GM21423 (cell line): Measurements from ENCODE around the gene CPA5.

Source experiments
- ATAC-seq: cut with Tn5 transposase; IDR thresholded peaks from one replicate; pipeline ENCODE4 v1.9.1; 2021; ENCODE audit warnings: mild to moderate bottlenecking, moderate library complexity; ENCODE audit not compliant: unreplicated experiment

Gene CPA5

DNA sequence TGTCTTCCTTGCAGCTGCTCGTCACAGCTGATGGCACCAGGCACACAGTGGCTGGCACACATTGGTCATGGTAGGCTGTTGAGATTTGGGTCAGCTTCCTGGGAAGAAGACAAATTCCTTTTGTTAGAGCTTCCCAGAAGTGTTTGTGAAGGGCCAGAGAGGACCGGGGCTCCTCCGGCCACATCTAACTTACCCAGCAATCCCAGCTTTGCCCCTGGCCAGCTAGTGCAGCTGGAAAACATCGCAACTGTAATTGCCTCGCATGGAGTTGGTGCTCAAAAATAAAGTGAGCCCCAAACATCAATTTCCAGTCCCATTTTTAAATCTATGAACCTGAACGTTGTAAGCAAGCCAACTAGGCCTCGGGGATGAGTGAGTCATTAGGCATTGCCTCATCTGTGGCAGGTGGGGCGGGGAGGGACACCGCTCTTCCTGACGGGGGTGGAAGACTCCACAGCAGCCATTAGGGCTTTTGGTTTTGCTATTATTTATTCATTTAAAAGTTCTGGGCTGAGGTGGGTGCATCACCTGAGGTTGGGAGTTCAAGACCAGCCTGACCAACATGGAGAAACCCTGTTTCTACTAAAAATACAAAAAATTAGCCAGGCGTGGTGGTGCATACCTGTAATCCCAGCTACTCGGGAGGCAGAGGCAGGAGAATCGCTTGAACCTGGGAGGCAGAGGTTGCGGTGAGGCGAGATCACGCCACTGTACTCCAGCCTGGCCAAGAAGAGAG lies 12.4 kb downstream of the CPA5 start:
- ATAC-seq, result no peak

DNA sequence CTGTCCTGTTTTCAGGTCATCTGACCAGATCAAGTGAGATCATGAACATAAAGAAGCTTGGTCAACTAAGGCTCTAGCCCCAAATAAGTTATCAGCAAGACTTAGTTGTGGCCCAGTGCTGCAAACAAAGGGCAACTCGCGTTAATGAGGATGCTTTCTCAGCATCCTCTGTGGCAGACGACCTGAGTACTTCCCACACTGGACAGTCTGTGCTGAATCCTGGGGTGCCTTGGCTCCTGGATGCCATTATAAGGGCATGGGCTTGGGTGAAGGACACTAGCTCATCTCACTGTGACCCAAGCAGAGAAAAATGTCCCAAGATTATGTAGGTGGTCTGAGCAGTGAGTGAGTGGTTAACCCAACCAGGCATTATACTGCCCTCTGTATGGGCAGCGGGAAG lies 13.9 kb downstream of the CPA5 start:
- ATAC-seq, result no peak

DNA sequence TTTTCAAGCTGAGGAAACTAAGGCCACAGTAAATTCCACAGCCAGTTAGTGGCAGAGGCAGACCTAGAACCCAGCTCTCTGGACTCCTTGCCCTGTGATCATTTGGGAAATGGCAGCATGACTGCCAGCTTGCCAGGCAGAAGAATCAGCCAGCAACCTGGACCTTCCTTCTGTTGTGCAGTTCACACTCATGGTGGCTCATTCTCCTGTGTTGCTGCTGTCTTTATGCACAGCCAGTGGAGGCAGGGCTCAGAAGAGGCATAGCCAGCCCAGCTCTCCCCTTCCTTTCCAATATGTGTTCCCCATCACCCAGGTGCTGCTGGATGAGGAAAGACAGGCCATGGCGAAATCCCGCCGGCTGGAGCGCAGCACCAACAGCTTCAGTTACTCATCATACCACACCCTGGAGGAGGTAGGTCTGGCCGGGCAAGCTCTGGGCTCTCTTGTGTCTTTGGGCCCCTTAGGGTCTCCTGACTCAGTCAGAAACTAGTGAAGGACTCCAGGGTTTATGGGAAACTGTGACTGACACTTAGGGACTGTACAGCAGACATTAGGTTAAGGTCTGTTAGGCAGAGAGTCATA lies 14.8 kb downstream of the CPA5 start:
- no peak for ATAC-seq

DNA sequence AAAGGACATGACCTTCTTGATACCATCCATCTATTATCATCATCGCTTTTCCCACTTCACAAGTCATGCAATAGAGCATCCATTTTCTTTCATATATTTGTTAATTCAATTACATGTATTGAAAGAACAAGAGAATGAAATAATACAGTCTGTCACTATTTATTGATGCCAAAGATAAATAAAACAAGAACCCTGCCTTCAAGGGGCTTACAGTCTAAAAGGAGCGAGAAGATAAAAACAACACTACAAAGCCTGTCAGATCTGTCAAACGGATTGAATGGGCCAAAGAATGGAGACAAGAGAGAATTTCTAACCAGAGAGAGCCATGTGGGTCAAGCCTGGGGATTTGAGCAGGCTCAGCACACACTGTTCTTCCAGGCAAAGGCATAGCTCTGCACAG lies 15.9 kb downstream of the CPA5 start:
- no peak for ATAC-seq

DNA sequence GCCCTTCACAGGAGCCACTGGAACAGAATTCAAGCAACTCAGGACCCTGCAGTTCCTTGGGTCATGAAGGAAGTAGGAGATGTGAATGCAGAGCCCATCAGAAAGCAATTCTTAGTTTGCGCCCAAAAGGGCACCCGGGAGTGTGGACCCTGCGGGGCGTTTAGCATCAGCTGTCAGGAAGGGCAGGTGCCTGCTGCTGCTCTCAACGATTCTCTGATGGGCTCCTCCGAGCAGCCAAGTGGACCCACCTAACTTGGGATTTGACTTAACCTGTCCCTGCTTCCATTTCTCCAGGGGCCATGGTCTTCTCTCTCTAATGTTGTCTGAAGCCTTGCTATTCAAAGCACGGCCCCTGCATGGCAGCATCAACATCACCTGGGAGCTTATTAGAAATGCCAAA lies 17.1 kb downstream of the CPA5 start:
- ATAC-seq, result no peak

DNA sequence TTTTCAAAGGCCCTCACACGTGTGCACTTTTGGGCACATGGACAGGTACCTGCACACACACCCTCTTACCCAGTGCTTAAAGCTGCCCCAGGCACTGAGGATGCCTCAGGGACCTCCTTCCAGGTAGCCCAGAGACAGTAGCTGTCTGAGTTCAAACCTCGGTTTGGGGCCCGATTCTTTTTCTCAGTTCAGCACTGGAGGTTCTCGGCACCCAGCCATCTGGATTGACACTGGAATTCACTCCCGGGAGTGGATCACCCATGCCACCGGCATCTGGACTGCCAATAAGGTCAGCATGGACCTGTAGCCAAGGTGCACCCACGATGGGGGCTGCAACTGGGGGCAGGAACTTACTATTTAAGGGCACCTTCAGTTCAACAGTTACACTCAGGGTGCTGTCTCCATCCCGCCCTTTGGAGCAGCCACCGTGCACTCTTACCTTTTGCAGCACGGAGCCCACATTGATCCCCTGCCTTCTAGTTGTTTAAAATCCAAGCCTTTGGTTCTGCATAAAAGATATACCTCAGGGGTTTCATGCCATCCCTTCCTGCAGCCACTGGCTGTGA lies 17.7 kb downstream of the CPA5 start:
- no peak for ATAC-seq

DNA sequence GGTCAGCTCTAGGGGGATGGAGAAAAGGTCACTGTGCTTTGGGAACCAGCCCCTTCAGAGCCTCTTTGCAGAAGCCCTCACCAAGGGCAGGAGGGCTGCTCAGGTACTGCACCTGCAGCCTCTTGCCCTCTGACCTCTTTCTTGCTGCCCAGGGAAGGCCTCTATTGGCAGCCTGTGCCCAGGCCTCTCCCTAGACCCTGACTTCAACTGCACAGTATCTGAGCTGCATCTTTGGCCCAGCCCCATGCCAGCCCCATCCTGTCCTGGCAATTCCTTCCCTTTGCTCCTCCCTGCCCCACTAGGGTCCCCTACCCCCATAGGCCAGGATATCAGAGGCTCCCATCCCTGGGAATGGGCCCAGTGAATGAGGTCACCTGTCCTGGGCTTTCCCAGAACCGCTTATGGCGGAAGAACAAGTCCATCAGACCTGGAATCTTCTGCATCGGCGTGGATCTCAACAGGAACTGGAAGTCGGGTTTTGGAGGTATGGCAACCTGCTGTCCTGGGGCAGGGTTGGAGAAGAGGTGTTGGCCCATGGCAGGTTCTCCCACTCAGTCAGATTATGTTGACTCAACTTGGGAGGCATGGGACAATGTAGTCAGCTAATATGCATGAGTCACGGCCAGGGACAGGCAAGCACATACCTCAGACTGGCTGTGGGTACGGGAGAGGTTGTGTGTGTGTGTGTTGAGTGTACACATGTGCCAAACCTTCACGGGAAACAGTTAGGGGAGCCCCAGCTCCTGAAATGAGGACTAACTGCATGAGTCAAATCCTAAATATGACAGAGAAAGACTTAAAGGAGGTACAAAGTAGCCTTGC lies 18.6 kb downstream of the CPA5 start:
- no peak for ATAC-seq

DNA sequence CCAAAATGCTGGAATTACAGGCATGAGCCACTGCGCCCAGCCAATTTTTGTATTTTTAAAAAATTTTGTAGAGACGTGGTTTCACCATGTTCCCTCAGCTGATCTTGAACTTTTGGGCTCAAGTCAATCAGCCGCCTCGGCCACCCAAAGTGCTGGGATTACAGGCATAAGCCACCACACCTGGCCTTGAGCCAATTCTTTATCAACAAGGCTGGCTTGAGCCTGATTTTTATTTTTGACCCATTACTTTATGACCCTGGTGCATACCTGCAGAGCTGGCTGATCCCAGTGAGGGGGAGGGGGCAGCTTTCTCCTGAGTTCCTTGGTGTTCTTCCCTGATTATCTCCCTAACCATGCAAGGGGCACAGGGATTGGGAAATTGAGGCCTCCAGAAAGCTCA lies 19.8 kb downstream of the CPA5 start:
- no peak for ATAC-seq

DNA sequence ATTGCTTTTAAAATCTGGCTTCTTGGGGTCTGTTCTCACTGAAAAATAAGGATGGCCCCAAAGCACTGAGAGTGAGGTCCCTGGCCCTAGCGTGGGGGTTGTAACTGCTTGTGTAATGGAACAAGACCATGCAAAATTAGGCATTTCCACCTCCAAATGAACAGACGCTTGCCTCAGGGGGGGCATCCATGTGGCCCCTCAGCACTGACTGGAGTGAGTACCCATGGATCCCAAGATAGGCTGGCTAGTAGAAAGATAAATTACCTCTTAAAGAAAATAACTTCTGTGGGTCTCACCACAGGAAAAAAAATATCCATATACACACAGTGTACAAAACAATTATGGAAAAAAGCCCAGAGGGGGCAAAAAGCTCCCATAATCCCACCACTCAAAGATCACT lies 20.5 kb downstream of the CPA5 start:
- no peak for ATAC-seq

DNA sequence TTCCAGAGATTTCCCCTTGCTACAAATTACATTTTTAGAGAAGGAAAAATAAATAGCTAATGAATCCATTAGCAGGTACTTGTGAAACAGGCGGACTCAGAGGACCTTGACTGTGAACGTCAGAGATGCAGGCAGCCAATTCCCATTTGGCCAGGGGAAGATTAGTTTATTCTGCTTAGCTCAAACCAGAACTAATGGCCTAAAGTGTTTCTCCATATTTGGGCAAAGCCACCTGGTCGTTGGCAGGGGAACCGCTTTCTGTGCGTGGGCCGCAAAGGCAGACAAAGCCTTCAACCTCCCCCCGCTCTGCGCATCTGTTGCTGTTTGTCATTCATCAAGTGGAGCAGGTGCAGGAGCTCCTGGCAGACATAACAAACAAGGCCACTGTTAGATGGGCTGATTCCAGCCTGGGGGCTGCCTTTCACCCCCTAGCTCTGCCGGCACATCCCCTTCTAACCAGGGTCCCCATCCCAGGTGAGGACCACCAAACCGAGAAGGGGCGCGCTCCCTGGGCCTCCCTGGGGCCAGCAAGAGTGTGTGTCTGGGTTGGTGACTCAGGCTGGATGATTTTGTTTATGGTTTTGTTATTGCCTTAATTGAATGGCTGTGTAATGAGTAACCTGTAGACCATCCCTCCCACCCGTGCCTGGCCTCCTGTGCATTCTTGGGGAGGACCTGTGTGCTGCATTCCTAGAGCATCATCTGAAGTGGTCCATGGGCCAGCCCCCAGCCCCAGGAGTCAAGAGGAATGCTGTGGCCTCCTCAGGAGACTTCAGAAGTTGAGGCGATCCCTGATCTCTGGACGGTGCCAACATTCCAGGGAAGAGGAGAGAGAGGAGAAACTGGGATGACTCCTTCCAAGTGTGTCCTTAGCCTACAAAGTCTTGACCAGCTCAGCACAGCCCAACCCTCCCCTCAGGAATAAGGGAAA lies 21.2 kb downstream of the CPA5 start:
- ATAC-seq, result no peak

DNA sequence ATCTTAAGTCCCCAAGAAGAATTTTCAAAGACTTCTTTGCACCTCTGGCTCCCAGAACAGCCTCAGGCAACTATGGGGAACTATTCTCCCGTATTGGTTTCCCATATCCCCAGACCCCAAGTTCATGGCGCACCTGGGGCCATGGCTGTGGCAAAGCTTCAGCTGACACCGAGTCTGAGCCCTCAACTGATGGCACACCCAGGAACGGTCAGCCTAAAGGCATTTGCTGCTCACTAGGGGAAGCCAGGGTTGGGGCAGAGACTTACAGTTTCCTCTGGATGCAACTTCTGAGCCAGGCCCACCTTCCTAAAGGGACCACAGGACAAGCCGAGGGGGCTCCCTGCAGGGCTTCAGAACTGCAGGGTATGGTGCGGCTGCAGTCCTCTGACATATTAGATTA lies 21.9 kb downstream of the CPA5 start:
- ATAC-seq, result no peak

DNA sequence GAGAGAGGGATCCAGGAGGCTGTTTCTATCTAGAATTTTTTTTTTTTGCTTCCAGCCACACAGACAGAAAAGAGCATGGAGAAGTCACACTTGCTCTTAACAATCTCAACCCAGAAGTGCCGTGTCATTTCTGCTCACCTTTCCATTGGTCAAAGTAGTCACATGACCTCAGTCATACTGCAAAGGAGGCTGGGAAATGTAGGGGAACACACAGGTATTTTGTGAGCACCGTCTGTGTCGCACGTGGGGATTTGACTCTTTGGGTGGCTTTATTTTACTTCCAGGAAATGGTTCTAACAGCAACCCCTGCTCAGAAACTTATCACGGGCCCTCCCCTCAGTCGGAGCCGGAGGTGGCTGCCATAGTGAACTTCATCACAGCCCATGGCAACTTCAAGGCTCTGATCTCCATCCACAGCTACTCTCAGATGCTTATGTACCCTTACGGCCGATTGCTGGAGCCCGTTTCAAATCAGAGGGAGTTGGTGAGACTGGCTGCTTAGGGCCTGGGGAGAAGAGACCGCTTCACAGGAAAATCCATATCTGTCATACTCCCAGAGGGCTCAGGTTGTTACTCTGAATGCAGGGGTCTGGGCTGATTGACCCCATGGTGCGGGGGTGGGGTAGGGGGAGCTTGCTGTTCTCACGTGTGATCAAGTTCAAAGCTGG lies 22.6 kb downstream of the CPA5 start:
- ATAC-seq, result no peak

DNA sequence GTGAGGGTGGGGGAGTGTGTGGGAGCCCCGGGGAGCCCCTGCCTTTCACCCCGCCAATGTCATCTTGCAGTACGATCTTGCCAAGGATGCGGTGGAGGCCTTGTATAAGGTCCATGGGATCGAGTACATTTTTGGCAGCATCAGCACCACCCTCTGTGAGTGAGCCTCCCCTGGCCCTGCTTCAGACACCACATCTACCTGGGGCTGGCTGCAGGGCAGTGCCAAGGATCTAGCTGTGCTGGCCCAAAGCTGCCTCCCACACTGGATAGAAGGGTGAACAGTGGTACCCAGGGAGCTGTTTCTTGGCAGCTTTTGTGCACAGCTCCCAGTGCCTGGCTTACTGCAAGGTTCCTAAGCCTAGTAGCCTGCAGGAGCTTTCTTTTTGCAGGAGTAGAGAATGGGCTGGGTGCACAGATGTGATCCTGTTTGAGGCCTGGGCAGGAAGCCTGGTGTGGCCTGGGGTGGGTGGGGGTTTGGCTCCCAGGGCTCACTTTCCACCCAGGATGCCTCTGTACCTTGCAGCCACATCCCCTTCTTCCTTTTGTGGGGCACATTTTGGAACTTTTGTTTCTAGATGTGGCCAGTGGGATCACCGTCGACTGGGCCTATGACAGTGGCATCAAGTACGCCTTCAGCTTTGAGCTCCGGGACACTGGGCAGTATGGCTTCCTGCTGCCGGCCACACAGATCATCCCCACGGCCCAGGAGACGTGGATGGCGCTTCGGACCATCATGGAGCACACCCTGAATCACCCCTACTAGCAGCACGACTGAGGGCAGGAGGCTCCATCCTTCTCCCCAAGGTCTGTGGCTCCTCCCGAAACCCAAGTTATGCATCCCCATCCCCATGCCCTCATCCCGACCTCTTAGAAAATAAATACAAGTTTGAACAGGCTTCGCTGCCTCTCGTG lies 23.5 kb downstream of the CPA5 start:
- ATAC-seq, result no peak

DNA sequence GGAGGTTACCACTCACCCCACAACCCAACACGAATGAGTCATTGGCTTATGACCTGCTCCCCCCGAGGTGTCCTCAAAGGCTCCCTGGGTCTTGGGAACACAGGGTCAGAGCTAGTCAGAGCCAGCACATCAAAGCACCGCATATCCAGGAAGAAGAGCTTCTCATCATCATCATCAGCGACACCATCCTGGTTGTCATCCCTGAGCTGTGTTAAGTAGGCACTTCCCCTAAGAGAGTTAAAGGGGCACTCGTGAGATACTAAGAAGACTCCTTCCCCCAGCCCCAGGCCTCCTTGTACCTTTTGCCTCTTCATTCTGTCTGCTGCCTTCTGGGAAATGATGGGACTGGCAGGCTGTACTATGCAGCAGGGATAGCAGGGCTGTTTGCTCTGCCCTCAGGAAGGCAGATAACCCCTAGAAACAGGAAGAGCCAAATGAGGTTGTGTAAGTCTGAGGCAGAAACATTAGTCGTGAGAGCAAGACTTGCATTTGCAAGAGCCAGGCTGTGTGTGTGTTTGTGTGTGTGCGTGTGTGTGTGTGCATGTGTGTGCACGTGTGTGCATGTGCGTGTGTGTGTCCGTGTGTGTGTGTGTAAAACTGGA lies 24.6 kb downstream of the CPA5 start:
- no peak for ATAC-seq

DNA sequence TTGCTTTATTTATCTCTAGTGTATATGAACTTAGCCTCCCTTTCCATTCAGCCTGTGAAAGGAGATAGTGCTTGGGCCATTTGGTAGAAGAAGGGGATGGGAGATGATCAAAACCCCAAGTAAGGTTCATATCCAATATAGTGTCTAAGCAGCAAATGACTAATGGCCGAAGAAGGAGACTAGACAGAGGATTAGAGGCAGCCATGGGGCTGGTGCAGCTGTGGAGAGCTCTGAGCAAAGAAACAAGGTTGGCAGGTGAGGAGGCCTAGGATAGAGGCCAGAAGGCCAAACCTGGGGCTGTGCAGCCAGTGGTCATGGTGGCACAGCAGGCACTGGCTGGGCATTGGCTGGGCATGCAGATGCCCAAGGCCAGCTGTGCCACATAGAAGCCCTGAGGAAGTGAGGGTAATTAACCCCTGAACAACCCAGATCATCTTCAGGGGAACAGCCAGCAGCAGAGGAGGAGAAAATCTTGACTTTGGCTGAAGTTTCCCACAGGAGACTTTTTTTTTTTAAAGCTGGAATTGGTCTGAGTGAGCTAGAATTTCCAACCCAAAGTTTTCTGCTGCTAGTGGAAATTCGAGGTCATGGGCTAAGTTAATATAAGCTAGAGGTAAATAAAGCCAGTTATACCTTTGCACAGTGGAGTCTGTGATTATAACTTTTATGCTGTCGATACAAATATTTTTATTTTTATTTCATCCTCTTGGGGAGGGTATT lies 25.4 kb downstream of the CPA5 start:
- ATAC-seq, result no peak

DNA sequence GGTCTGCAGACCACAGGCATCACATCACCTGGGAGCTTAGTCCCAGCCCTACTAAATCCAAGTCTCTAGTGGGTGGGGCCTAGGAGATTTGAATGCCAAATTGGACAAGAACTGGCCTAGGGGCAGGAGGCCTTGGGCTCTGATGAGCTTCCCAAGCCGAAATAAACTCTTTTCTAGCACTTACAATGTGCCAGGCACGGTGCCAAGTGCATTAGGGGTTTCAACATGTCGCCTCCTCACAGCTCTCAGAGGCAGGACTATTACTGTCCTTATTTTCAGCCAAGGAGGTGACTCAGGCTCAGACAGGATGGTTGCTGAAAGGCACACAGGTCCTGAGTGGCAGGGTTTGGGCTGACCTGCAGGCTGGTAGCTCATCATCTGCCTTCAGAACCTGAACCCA lies 26.4 kb downstream of the CPA5 start:
- no peak for ATAC-seq

DNA sequence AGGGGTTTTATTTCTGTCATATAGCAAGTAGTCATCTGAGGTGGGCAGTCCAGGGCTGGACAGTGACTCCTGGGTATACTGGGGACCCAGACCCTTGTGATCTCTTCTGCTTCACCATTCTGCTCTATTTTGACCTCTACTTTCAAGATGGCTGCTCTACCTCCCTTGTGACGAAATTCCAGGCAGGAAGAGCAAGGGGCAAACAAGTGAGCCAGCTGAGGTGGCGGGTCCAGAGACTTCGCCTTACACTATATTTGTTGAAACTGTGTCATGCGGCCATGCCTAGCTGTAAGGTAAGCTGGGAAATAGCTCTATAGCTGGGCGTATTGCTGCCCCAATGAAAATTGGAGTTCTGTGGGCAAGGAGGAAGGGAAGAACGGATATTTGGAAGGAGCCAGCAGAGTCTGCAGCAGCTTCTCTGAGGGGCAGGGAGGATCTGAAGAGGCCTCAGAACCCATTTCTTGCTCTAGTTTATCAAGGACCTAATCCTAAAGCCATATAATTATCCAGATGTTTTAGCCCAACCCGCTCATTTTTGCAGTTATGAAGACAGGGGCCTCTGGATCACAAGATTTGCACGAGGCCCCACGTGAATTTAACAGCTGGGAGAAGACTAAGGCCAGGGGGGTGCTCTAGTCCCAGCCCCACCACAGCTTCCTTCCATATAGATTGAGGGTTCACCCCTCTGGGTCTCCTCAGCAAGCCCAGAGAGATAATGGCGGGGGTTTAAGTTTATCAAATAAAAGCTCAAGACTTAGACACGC lies 28.0 kb downstream of the CPA5 start:
- no peak for ATAC-seq
